Activated CD4-positive, CD25-positive, alpha-beta regulatory T cell (primary cell): ENCODE data around the gene CCL21.

ENCODE experiments used
- DNase-seq, 4 experiments: peaks; one replicate each; lab custom pipeline; 2025; lab: John Stamatoyannopoulos, UW

CCL21 gene

DNA sequence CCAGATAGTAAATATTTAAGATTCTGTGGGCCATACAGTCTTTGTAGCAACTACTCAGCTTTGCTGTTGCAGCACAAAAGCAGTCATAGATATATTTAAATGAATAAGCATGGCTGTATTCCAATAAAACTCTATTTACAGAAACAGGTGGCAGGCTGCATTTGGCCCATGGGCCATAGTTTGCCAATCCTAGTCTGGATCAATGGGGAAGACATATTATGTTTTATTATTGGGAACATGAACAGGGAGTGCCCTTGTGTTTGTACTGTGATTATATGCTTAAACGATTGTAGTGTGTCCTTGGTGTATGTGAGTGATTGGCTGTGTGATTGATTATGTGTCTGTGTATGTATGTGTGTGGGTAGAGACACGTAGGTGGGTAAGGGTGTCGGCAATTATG, 35.5 kb downstream of the CCL21 start:
- DNase-seq: no peak

DNA sequence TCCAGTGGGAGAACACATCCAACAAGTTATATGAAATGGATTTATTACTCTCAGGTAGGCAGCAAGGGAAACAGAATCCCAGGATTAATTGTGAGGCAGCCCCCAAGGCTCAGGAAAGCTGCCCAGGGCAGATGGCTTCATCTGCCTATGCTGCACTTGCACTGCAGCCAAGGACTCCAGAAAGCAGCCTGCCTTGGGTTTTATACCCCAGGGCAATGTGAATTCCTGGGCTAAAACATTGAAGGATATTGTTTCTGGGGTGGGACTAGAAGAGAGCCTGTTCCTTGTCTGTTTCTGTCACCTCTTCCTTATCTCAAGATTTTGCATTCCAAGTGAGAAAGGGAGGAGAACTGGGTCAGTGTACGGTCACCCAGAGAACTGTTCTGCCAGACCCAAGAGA, 38.6 kb downstream of the CCL21 start:
- DNase-seq: no peak

DNA sequence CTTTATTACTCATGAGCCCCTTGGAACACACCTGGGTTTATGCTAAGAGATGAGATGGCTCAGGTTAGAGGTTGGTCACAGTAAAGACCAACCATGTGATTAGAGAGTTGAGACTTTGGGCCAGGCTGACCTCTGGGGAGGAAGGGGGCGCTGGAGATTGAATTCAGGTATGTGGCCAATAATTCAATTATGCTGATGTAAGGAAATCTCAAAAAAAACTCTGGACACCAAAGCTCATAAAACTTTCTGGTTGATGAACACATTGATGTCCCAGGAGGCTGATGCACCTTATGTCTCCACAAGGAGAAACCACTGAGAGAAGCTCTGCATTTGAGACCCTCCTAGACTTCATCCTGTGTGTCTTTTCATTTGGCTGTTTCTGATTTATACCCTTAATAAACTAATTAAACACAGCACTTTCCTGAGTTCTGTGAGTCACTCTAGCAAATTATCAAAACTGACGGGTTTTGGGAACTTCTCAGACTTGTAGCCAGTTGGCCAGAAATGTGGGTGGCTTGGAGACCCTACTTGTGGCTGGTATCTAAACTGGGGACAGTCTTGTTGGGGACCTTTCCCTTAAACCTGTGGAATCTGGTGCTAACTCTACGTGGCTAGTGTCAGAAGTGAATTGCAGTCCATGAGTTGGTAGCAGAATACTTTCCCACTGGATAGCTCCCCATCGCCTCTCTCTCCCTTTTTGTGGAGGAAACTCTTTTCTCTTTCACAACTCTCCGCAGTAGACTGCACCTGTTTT, 40.0 kb downstream of the CCL21 start:
- DNase-seq: no peak

DNA sequence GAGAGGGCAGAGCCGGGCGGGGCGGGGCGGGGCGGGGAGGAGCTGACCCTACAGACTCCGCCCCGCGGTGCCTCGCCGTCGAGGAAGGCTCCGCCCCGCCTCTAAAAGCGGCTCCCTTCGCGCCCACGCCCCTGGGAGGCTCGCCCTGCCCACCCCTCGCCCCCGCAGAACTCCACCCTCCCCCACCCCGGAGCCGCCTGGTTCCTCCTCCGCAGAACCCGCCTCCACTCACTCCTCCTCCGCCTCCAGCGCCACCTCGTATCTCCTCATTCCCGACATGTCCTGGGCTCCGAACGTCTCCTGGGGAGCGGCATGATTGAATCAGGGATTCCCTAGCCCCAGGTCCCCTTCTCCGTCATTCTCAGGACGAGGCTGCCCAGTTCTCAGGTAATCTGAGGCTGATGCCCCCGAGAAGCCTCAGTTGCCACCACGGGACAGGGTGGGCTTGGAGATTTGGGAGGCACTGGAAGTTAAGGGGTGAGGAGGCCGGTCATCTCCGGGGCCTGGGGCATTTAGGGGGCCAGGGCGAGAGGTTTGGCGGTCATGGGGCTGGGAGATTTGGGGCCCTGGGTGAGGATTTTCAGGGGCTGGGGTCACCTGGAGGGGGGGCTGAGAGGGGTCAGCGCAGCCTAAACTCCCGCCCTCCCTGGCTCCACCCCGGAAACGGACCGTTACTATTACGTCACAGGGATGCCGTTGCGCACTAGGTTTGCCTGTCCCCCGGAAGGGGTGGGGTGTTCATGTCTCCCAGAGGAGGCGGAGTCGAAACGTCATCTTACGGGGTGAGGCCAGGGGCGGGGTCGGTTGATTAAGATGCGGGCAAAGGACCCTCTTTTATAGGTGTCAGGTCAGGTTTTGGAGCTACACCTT, 44.3 kb downstream of the CCL21 start:
- DNase-seq: peak; percentile 63 to 85 (median 76)

DNA sequence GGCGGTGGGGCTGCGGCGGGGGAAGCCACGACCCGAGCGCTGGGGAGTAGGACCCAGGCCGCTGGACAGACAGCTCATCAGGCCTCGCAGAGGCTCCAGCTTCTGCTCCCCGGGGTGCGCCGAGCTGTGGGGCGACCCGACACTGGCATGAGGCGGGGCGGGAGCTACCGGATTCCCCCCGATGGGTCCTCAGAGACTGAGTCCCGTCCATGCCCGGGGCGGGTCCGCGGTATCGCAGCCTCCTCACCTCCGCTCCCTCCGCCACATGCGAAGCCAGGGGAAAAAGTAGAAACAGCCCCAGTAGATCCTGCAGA, 44.9 kb downstream of the CCL21 start:
- DNase-seq: no peak

DNA sequence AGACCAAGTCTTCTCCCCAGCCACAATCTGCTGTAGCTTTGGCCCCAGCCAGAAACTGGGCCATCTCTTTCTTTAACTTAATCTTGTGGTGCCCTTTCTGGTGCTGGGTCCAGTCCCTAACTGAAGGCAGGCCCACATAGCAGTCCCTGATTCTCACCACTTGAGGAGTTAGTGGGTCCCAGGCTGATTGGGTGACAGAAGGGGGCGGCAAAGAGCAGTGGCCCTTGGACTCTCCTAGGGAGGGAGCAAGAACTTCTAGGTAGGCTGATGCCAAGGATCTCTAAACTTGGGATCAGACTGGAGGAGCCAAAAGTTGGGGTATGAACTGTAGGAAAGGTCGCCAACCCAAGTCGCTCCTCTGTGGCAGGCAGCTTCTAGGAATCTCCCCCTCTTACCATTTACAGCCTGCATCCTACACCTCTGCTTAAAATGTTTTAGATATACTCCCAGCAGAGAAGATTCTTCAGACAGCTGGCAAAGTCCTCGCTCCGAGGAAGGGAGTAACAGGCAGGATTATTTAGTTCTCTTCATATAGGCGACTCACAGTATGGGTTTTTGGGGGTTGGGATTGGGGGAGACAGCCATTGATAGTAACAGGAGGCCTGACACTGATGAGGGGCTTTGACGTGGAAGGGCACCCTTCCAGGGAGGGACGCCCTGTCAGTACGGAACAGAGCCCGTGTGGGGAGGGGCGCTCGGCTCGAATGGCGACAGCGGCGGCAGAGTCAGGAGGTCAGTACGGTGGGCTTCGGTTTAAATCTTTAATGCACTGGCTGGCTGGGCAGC, 45.5 kb downstream of the CCL21 start:
- peak; percentile 9 to 62 (median 34) for DNase-seq

DNA sequence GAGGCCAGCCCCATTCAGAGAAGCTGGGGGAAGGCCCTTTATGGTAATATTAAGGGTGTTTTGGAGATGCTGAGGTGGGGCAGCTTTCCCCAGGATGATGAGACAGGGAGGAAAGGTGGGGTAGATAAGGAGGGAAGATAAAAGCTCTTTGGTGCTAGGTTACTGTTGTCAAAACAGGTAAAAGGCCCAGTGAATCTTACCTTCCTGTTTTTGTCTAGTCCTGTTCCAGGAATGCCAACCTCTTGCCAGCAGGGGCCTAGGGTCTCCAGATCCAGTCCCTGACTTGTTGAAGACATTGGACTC, 46.7 kb downstream of the CCL21 start:
- DNase-seq: no peak

DNA sequence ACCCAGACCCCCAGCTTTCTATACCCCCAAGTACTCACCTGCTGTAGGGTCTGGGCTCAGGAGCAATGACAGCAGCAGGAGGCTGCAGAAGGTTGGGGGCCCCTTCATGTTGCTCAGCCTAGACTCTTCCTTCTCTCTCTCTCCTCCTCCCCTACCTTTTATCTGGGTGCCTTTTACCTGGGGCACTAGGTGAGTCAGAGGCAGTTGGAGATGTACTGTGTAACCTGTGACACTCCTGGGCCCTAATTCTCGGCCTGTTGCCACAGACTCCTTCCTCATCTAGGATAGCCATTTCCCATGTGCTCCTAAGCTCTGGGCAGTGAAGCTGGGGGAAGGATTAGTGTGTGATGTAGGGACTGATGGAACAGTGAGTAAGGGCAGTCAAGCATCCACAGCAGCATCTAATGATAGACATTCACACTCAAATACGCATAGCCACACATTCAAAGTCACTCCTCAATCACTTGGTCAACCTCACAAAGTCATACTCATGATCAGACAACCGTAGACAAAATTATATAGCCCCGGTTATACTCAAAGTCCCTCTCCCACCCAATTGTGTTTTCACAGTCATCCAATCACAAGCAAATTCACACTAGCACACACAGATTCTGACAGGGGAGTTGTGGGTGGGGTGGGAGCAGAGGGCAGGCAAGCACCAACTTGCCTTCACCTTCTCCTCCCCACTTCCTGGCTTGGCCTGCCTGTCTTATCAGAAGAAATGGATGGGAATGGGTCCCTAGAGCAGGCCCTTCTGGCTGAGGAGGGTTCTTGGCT, 47.2 kb downstream of the CCL21 start, which contains the start of gene CCL27:
Gene CCL27, minus strand, starts transcription at position 132 of the 777 bp plus-strand sequence. Its CDS starts 24 bp downstream, at position 108.
- DNase-seq: no peak

DNA sequence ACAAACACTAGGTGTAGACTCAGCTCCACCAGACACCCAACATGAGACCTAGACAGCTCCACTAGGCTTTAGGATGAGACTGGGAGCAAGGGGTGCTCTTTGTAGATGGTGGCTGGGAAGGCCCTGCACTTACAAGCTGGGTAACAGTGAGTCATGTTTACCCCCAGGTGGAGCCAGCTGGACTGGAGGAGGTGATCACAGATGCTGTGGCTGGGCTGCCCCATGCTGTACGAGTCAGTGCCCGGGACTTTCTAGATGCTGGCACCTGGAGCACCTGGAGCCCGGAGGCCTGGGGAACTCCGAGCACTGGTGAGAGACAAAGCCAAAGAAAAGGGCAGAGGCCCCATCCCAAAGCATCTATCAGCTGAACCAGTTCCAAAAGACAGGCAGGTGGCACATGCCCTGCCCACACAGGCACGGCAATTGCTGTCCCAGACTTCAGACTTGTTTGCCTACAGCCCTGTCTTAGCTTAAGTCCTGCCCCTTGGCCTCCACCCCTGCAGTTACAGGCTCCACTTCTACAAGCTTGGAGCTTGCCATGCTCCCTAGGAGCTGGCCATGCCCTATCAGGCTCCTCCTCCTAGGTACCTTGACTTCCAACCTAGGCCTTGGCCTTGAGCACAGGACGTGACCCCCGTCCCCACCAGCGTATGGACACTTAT, 50.2 kb downstream of the CCL21 start:
- DNase-seq: no peak
